ENCODE data around the gene SLC45A3.

SLC45A3 gene

GRCh38 chr1:205700865-205701401, 20.6 kb upstream of the SLC45A3 start:
- no peak for DNase-seq (ENCODE audit: low read depth)

- no peak for DNase-seq (ENCODE audit: low read depth)
These were observed 19.1 kb upstream of the SLC45A3 start for GRCh38 chr1:205699416-205699815.

- no peak for DNase-seq (ENCODE audit: low read depth)
These were observed 18.6 kb upstream of the SLC45A3 start for GRCh38 chr1:205698921-205699320.

- no peak for DNase-seq (ENCODE audit: low read depth)
These were observed 13.2 kb upstream of the SLC45A3 start for GRCh38 chr1:205693421-205693991.

GRCh38 chr1:205692423-205692822, 12.1 kb upstream of the SLC45A3 start:
- no peak for DNase-seq (ENCODE audit: low read depth)

- no peak for DNase-seq (ENCODE audit: low read depth)
These were observed 9.9 kb upstream of the SLC45A3 start for GRCh38 chr1:205690122-205690756.

GRCh38 chr1:205689479-205689878, 9.2 kb upstream of the SLC45A3 start:
- DNase-seq (ENCODE audit: low read depth): no peak

GRCh38 chr1:205688171-205689080, 8.1 kb upstream of the SLC45A3 start:
- no peak for DNase-seq (ENCODE audit: low read depth)

- DNase-seq (ENCODE audit: low read depth): no peak
These were observed 6.9 kb upstream of the SLC45A3 start for GRCh38 chr1:205687242-205687641.

GRCh38 chr1:205681364-205681763, 1.1 kb upstream of the SLC45A3 start:
- no peak for DNase-seq (ENCODE audit: low read depth)

- no peak for DNase-seq (ENCODE audit: low read depth)
These were observed 1.8 kb downstream of the SLC45A3 start for GRCh38 chr1:205678286-205679111.

GRCh38 chr1:205677167-205677566, 3.1 kb downstream of the SLC45A3 start:
- no peak for DNase-seq (ENCODE audit: low read depth)

- DNase-seq (ENCODE audit: low read depth): no peak
These were observed 3.7 kb downstream of the SLC45A3 start for GRCh38 chr1:205676597-205676996.

GRCh38 chr1:205676002-205676401, 4.3 kb downstream of the SLC45A3 start:
- no peak for DNase-seq (ENCODE audit: low read depth)

- DNase-seq (ENCODE audit: low read depth): no peak
These were observed 5.1 kb downstream of the SLC45A3 start for GRCh38 chr1:205675247-205675646.

- no peak for DNase-seq (ENCODE audit: low read depth)
These were observed 7.3 kb downstream of the SLC45A3 start for GRCh38 chr1:205672970-205673369.

GRCh38 chr1:205672395-205672889, 7.9 kb downstream of the SLC45A3 start:
- no peak for DNase-seq (ENCODE audit: low read depth)

GRCh38 chr1:205670611-205671430, 9.5 kb downstream of the SLC45A3 start:
- no peak for DNase-seq (ENCODE audit: low read depth)

- no peak for DNase-seq (ENCODE audit: low read depth)
These were observed 10.2 kb downstream of the SLC45A3 start for GRCh38 chr1:205670150-205670446.

- no peak for DNase-seq (ENCODE audit: low read depth)
These were observed 10.8 kb downstream of the SLC45A3 start for GRCh38 chr1:205669341-205670149.
